ENCODE data around the gene MAGI2.

DNA sequence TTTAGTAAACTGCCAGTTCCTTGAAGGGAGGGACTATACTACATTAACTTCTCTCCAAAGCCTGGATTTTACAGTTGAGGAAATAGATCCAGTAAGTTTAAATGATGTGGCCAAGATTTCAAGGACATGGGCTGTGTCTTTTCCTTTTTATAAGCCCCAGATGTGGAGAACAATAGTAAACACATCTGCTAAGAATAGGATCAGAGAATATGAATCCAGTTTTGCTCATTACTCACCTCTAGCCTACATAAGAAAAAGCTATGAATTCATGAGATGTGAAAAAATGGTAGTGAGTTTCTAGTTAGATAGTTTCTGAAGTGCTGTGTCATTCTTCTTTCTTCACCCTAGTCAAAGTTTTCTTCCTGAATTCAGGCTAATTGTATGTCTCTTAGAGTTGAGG lies 38.6 kb downstream of the MAGI2 start:
- TF ChIP-seq CTCF (conservative IDR thresholded peaks at IDR 0.05; ENCODE audit: low read depth in 2 of 2) = no peak
- TF ChIP-seq CREB1 (CRISPR knock-in tag; IDR thresholded peaks at IDR 0.05; ENCODE audit: low read depth) = no peak
- no peak for TF ChIP-seq JUNB (IDR thresholded peaks at IDR 0.05; ENCODE audit: unreplicated experiment)
- TF ChIP-seq EZH2 (IDR thresholded peaks at IDR 0.05; ENCODE audit: low read depth, unreplicated experiment) = no peak
- TF ChIP-seq POLR2AphosphoS5 (IDR thresholded peaks at IDR 0.05; ENCODE audit: low read depth) = no peak
- TF ChIP-seq NANOG (IDR thresholded peaks at IDR 0.05; ENCODE audit: borderline replicate concordance) = no peak
- TF ChIP-seq EZH2phosphoT487 (IDR thresholded peaks at IDR 0.05; ENCODE audit: unreplicated experiment) = no peak
- TF ChIP-seq ZNF331 (CRISPR knock-in tag; IDR thresholded peaks at IDR 0.05; ENCODE audit: low read depth) = no peak
- no peak for TF ChIP-seq REST (IDR thresholded peaks at IDR 0.05; ENCODE audit: unreplicated experiment)
- TF ChIP-seq ETS1 (IDR thresholded peaks at IDR 0.05) = no peak
- TF ChIP-seq, protein P1, sequence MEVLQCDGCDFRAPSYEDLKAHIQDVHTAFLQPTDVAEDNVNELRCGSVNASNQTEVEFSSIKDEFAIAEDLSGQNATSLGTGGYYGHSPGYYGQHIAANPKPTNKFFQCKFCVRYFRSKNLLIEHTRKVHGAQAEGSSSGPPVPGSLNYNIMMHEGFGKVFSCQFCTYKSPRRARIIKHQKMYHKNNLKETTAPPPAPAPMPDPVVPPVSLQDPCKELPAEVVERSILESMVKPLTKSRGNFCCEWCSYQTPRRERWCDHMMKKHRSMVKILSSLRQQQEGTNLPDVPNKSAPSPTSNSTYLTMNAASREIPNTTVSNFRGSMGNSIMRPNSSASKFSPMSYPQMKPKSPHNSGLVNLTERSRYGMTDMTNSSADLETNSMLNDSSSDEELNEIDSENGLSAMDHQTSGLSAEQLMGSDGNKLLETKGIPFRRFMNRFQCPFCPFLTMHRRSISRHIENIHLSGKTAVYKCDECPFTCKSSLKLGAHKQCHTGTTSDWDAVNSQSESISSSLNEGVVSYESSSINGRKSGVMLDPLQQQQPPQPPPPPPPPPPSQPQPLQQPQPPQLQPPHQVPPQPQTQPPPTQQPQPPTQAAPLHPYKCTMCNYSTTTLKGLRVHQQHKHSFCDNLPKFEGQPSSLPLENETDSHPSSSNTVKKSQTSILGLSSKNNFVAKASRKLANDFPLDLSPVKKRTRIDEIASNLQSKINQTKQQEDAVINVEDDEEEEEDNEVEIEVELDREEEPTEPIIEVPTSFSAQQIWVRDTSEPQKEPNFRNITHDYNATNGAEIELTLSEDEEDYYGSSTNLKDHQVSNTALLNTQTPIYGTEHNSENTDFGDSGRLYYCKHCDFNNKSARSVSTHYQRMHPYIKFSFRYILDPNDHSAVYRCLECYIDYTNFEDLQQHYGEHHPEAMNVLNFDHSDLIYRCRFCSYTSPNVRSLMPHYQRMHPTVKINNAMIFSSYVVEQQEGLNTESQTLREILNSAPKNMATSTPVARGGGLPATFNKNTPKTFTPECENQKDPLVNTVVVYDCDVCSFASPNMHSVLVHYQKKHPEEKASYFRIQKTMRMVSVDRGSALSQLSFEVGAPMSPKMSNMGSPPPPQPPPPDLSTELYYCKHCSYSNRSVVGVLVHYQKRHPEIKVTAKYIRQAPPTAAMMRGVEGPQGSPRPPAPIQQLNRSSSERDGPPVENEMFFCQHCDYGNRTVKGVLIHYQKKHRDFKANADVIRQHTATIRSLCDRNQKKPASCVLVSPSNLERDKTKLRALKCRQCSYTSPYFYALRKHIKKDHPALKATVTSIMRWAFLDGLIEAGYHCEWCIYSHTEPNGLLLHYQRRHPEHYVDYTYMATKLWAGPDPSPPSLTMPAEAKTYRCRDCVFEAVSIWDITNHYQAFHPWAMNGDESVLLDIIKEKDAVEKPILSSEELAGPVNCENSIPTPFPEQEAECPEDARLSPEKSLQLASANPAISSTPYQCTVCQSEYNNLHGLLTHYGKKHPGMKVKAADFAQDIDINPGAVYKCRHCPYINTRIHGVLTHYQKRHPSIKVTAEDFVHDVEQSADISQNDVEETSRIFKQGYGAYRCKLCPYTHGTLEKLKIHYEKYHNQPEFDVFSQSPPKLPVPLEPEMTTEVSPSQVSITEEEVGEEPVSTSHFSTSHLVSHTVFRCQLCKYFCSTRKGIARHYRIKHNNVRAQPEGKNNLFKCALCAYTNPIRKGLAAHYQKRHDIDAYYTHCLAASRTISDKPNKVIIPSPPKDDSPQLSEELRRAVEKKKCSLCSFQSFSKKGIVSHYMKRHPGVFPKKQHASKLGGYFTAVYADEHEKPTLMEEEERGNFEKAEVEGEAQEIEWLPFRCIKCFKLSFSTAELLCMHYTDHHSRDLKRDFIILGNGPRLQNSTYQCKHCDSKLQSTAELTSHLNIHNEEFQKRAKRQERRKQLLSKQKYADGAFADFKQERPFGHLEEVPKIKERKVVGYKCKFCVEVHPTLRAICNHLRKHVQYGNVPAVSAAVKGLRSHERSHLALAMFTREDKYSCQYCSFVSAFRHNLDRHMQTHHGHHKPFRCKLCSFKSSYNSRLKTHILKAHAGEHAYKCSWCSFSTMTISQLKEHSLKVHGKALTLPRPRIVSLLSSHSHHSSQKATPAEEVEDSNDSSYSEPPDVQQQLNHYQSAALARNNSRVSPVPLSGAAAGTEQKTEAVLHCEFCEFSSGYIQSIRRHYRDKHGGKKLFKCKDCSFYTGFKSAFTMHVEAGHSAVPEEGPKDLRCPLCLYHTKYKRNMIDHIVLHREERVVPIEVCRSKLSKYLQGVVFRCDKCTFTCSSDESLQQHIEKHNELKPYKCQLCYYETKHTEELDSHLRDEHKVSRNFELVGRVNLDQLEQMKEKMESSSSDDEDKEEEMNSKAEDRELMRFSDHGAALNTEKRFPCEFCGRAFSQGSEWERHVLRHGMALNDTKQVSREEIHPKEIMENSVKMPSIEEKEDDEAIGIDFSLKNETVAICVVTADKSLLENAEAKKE (CRISPR knock-in tag; IDR thresholded peaks at IDR 0.05) = no peak
